B cell (primary cell): Measurements from ENCODE around the gene PCAT7. TPM values are rescaled to one million over a fixed set of nuclear protein-coding genes. Genes with fewer than 3 reads are reported as not detected.
"Not testable (repeated sequence)": the region's sequence is repeated elsewhere in the genome, so short reads cannot be mapped to it uniquely, and the experiment has no call there.

Source experiments
- ATAC-seq: fragments of 200-7000 bp; cut with Tn5 transposase; one replicate; pipeline ENCODE4 v1.10.0; 2021; ENCODE audit warnings: low read depth, mild to moderate bottlenecking, moderate number of reproducible peaks, moderate library complexity
- CTCF ChIA-PET: fragments of 350-600 bp; sonication (Branson Sonifier 250); formaldehyde crosslinking; loops from one replicate; lab custom pipeline; 2021; ENCODE audit warnings: antibody characterized with exemption, inconsistent platforms; lab: Charles Lee
- POLR2A ChIA-PET: fragments of 350-600 bp; sonication (Branson Sonifier 250); formaldehyde crosslinking; loops from one replicate; lab custom pipeline; 2021; ENCODE audit warnings: antibody characterized with exemption; lab: Charles Lee
- DNase-seq: peaks from one replicate; pipeline ENCODE4 v3.0.0; 2013
- H2AFZ ChIP-seq: 2 replicates; pipeline ENCODE4 v1.6.1; 2012; ENCODE audit warnings: mild to moderate bottlenecking, low read depth, low read length; ENCODE audit not compliant: insufficient read depth, poor library complexity, severe bottlenecking
- H3K27ac ChIP-seq, 2 donors: 1 replicate in 1 of 2; 2 replicates in 1 of 2; pipeline ENCODE4 v1.5.1; 2012 to 2013; ENCODE audit warnings: low read length in 2 of 2, mild to moderate bottlenecking in 2 of 2, moderate library complexity in 1 of 2
- H3K27me3 ChIP-seq, 4 experiments: fragments of 200-600 bp in 1 of 4; sonication (generic) in 1 of 4; replicated peaks in 1 of 4; 1 replicate in 2 of 4; 2 replicates in 2 of 4; pipeline versions ENCODE4 v1.6.1 to v1.7.0; 2013 to 2016; ENCODE audit warnings: low read length in 3 of 4, mild to moderate bottlenecking in 2 of 4, mixed read lengths in 1 of 4, moderate library complexity in 1 of 4; ENCODE audit not compliant: insufficient read depth in 4 of 4, control insufficient read depth in 3 of 4; ENCODE audit errors: control extremely low read depth in 1 of 4
- H3K36me3 ChIP-seq, 2 experiments: replicated peaks in 1 of 2; 1 replicate in 1 of 2; 2 replicates in 1 of 2; pipeline versions ENCODE4 v1.6.1 to v1.7.1; 2013; ENCODE audit warnings: low read length in 1 of 2; ENCODE audit not compliant: insufficient read depth in 2 of 2, control insufficient read depth in 1 of 2; ENCODE audit errors: control extremely low read depth in 1 of 2, extremely low read depth in 1 of 2
- H3K4me1 ChIP-seq, 2 donors: fragments of 200-600 bp in 1 of 2; sonication (generic) in 1 of 2; 1 replicate in 1 of 2; 2 replicates in 1 of 2; pipeline versions ENCODE4 v1.5.1 to v1.6.1; 2013 to 2017; ENCODE audit warnings: low read length in 2 of 2; ENCODE audit not compliant: control insufficient read depth in 2 of 2, insufficient read depth in 2 of 2
- H3K4me2 ChIP-seq: replicated peaks from 2 replicates; pipeline ENCODE3; 2012; ENCODE audit warnings: mild to moderate bottlenecking, low read depth, low read length; ENCODE audit not compliant: poor library complexity, severe bottlenecking
- H3K4me3 ChIP-seq, 5 experiments: fragments of 200-600 bp in 1 of 5; sonication (generic) in 1 of 5; 1 replicate in 3 of 5; 2 replicates in 2 of 5; pipeline versions ENCODE4 v1.5.1 to v1.7.0; 2011 to 2016; ENCODE audit warnings: low read length in 4 of 5, mild to moderate bottlenecking in 4 of 5, low read depth in 2 of 5, control low read depth in 1 of 5, moderate library complexity in 1 of 5; ENCODE audit not compliant: insufficient read depth in 1 of 5; ENCODE audit errors: control extremely low read depth in 1 of 5, extremely low read depth in 1 of 5
- H3K79me2 ChIP-seq: fragments of 200-600 bp; sonication (generic); one replicate; pipeline ENCODE4 v1.6.0; 2016; ENCODE audit warnings: low read length; ENCODE audit not compliant: control insufficient read depth, insufficient read depth
- H3K9ac ChIP-seq: fragments of 200-600 bp; sonication (generic); 2 replicates; pipeline ENCODE4 v1.6.1; 2017; ENCODE audit warnings: mild to moderate bottlenecking, low read length, moderate library complexity
- H3K9me3 ChIP-seq, 3 donors: one replicate each; pipeline versions ENCODE4 v1.6.1 to v1.7.1; 2013; ENCODE audit warnings: low read length in 2 of 3; ENCODE audit not compliant: control insufficient read depth in 2 of 3, insufficient read depth in 1 of 3; ENCODE audit errors: control extremely low read depth in 1 of 3
- H4K20me1 ChIP-seq: 2 replicates; pipeline ENCODE4 v1.6.0; 2012; ENCODE audit warnings: mild to moderate bottlenecking, low read length; ENCODE audit not compliant: insufficient read depth, control insufficient read depth, poor library complexity, severe bottlenecking
- H3K27ac Mint-ChIP-seq: one replicate; pipeline ENCODE4 v1.8.0; 2021; ENCODE audit warnings: mixed read lengths
- H3K27me3 Mint-ChIP-seq: one replicate; pipeline ENCODE4 v1.8.0; 2021; ENCODE audit warnings: mixed read lengths
- H3K4me1 Mint-ChIP-seq: one replicate; pipeline ENCODE4 v1.8.0; 2021; ENCODE audit warnings: mixed read lengths
- H3K4me3 Mint-ChIP-seq: one replicate; pipeline ENCODE4 v1.8.0; 2021; ENCODE audit warnings: mixed read lengths
- H3K9me3 Mint-ChIP-seq: one replicate; pipeline ENCODE4 v1.8.0; 2022; ENCODE audit warnings: mixed read lengths; ENCODE audit not compliant: insufficient read depth
- CTCF ChIP-seq: fragments of 200-600 bp; IDR thresholded peaks from one replicate; pipeline ENCODE4 v1.8.0; 2022; ENCODE audit warnings: antibody characterized with exemption, mild to moderate bottlenecking
- EZH2 ChIP-seq: IDR thresholded peaks from 2 replicates; pipeline ENCODE4 v1.6.1; 2012; ENCODE audit warnings: borderline replicate concordance, low read depth, mild to moderate bottlenecking, moderate library complexity, low read length; ENCODE audit not compliant: insufficient read depth, poor library complexity, severe bottlenecking
- WGBS: methylation state at CpG from one replicate; pipeline ENCODE4 v1.1.5; 2013; ENCODE audit warnings: missing lambda C conversion rate; ENCODE audit not compliant: insufficient coverage; 5-methylcytosine and 5-hydroxymethylcytosine counted together
- intact Hi-C: fragments of 100-400 bp; cut with micrococcal nuclease; formaldehyde crosslinking; loops from one replicate; pipeline ENCODE4 v1.10.0; 2022
- polyA plus RNA-seq: library from polyadenylated mRNA; depleted of rRNA; stranded (reverse); fragments of >200 nt; gene quantifications from 2 replicates; pipeline ENCODE4 v1.2.3, GENCODE V29; 2012
- total RNA-seq, 2 donors: library from RNA; stranded (reverse); fragments of 120-200 nt in 1 of 2; gene quantifications; 1 replicate in 1 of 2; 2 replicates in 1 of 2; pipeline versions ENCODE4 v1.2.3 to v1.2.4, GENCODE V29; 2013 to 2022

PCAT7 gene
- total and polyA plus RNA-seq, 2 donors (not counting 1 experiment from before 2014, with no cell fraction given) = not detected

- H3K79me2 ChIP-seq = no peaks in the 10 kb centered on the region
- intact Hi-C loops = no loop called here
- ChIA-PET POLR2A (no interaction called here), CTCF (interaction anchor here (1.0 kb wide), 1 partner anchor 17 kb away, joined by 3 read pairs; no protein-coding TSS in a partner anchor)
- TF ChIP-seq EZH2 (no peak), CTCF (no peak)
- peak overlapping the region; percentile 9 for H3K4me2 ChIP-seq
- peaks cover 0 to 3% of the 10 kb centered on the region in 2 donors for H3K4me1 ChIP-seq
- H3K36me3 ChIP-seq = no peaks in the 10 kb centered on the region
- Mint-ChIP-seq H3K4me3 (peak overlapping the region; percentile 42), H3K27me3 (peaks cover 16% of the 10 kb centered on the region), H3K4me1 (peaks cover 8% of the 10 kb centered on the region), H3K9me3 (no peaks in the 10 kb centered on the region), H3K27ac (no peak overlapping the region)
- ATAC-seq (no peak), DNase-seq (no peak)
- no peaks in the 10 kb centered on the region for H3K27me3 ChIP-seq
- 79% methylated on average over 7 of the region's 9 CpGs for WGBS
- no peak overlapping the region for H3K4me3 ChIP-seq
- no peak overlapping the region for H3K27ac ChIP-seq
- H3K9me3 ChIP-seq = no peaks in the 10 kb centered on the region
- H3K9ac ChIP-seq = no peak overlapping the region
- peak overlapping the region; percentile 26 for H2AFZ ChIP-seq
- no peaks in the 10 kb centered on the region for H4K20me1 ChIP-seq
These were observed 31.9 kb downstream of the PCAT7 start for GRCh38 chr9:94586814-94587213.

GRCh38 chr9:94588681-94589080, 33.8 kb downstream of the PCAT7 start:
- TF ChIP-seq EZH2 (no peak), CTCF (no peak)
- 86% methylated on average over 8 of the region's 9 CpGs for WGBS

DNA sequence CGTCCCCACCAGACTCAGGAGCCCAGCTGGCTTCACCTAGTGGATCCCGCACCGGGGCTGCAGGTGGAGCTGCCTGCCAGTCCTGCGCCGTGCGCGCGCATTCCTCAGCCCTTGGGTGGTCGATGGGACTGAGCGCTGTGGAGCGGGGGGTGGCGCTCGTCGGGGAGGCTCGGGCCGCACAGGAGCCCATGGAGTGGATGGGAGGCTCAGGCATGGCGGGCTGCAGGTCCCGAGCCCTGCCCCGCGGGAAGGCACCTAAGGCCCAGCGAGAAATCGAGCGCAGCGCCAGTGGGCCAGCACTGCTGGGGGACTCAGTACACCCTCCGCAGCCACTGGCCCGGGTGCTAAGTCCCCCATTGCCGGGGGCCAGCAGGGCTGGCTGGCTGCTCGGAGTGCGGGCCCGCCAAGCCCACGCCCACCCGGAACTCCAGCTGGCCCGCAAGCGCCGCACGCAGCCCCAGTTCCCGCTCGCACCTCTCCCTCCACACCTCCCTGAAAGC, 36.2 kb downstream of the PCAT7 start:
- CTCF ChIA-PET, H3K4me3 Mint-ChIP-seq, intact Hi-C loops: not testable (repeated sequence)

More at GRCh38 chr9:94588681-94589080, 33.8 kb downstream of the PCAT7 start:
- intact Hi-C loops = no loop called here
- POLR2A ChIA-PET = no interaction called here
- CTCF ChIA-PET = no interaction called here
- H3K27ac ChIP-seq = no peak overlapping the region
- H3K36me3 ChIP-seq = no peaks in the 10 kb centered on the region
- no peaks in the 10 kb centered on the region for H4K20me1 ChIP-seq
- Mint-ChIP-seq H3K4me3 (no peak overlapping the region), H3K27ac (no peak overlapping the region), H3K9me3 (no peaks in the 10 kb centered on the region), H3K4me1 (peaks cover 8% of the 10 kb centered on the region), H3K27me3 (peaks cover 20% of the 10 kb centered on the region)
- no peak for DNase-seq
- peaks cover 0 to 3% of the 10 kb centered on the region in 2 donors for H3K4me1 ChIP-seq
- ATAC-seq = no peak
- no peak overlapping the region for H3K4me3 ChIP-seq
- no peak overlapping the region for H3K4me2 ChIP-seq
- H2AFZ ChIP-seq = no peak overlapping the region
- no peaks in the 10 kb centered on the region for H3K27me3 ChIP-seq
- H3K9me3 ChIP-seq = no peaks in the 10 kb centered on the region
- no peak overlapping the region for H3K9ac ChIP-seq
- H3K79me2 ChIP-seq = no peaks in the 10 kb centered on the region

More for the DNA sequence above, 36.2 kb downstream of the PCAT7 start:
- H3K27me3 Mint-ChIP-seq = peaks cover 21% of the 10 kb centered on the region
- WGBS = 87% methylated on average over 25 of the region's 38 CpGs
- H4K20me1 ChIP-seq, H3K4me1 Mint-ChIP-seq, H3K9ac ChIP-seq, H3K27ac ChIP-seq, ATAC-seq, H3K36me3 ChIP-seq, H3K9me3 Mint-ChIP-seq, H3K27me3 ChIP-seq, H3K9me3 ChIP-seq, H2AFZ ChIP-seq, H3K79me2 ChIP-seq, H3K27ac Mint-ChIP-seq, H3K4me3 ChIP-seq, H3K4me1 ChIP-seq, H3K4me2 ChIP-seq, DNase-seq, POLR2A ChIA-PET: not testable (repeated sequence)
